Panc1 (cell line): ENCODE results near the gene LINGO1. TPM values are rescaled to one million over a fixed set of nuclear protein-coding genes. Genes with fewer than 3 reads are reported as not detected.

Source experiments
- ATAC-seq: fragments of 200-7000 bp; cut with Tn5 transposase; 2 replicates; pipeline ENCODE4 v1.9.1; 2020; ENCODE audit warnings: mild to moderate bottlenecking, moderate library complexity
- BruUV-seq: library from RNA; stranded (reverse); fragments of 400-500 nt; replicated peaks from 2 replicates; lab custom pipeline; 2021; lab: Mats Ljungman, UMichigan
- CTCF ChIA-PET: fragments of 300-600 bp; sonication (Branson Sonifier 250); formaldehyde crosslinking; loops from one replicate; lab custom pipeline; 2022; ENCODE audit warnings: antibody characterized with exemption; lab: Charles Lee
- POLR2A ChIA-PET: fragments of 300-600 bp; sonication (Branson Sonifier 250); formaldehyde crosslinking; loops from one replicate; lab custom pipeline; 2022; ENCODE audit warnings: antibody characterized with exemption; lab: Charles Lee
- DNase-seq: peaks from one replicate; pipeline ENCODE4 v3.0.0-alpha.2; 2010; ENCODE audit warnings: low read depth, low spot score
- H3K27ac ChIP-seq: 2 replicates; pipeline ENCODE4 v1.5.1; 2011; ENCODE audit warnings: mild to moderate bottlenecking, low read length, inconsistent platforms
- H3K27me3 ChIP-seq: fragments of 200-500 bp; sonication (Bioruptor generic); 2 replicates; pipeline ENCODE4 v1.6.0; 2014; ENCODE audit warnings: low read length, inconsistent platforms; ENCODE audit not compliant: control insufficient read depth, insufficient read depth
- H3K36me3 ChIP-seq: fragments of 200-500 bp; sonication (Bioruptor generic); 2 replicates; pipeline ENCODE4 v1.5.1; 2014; ENCODE audit warnings: inconsistent platforms, mild to moderate bottlenecking, low read length, moderate library complexity; ENCODE audit not compliant: control insufficient read depth, insufficient read depth
- H3K4me1 ChIP-seq: 2 replicates; pipeline ENCODE4 v1.5.1; 2011; ENCODE audit warnings: inconsistent platforms, mild to moderate bottlenecking, low read length, moderate library complexity; ENCODE audit not compliant: control insufficient read depth, insufficient read depth
- H3K4me3 ChIP-seq, 2 experiments: 2 replicates each; pipeline ENCODE4 v1.5.1; 2011 to 2012; ENCODE audit warnings: low read depth in 2 of 2, low read length in 2 of 2, mild to moderate bottlenecking in 2 of 2, inconsistent platforms in 1 of 2, moderate library complexity in 1 of 2
- H3K9me3 ChIP-seq: fragments of 200-500 bp; sonication (Bioruptor generic); 2 replicates; pipeline ENCODE4 v1.5.1; 2014; ENCODE audit warnings: low read depth, mild to moderate bottlenecking, inconsistent platforms, low read length, moderate library complexity; ENCODE audit not compliant: control insufficient read depth, insufficient read depth
- CTCF ChIP-seq: fragments of 450-650 bp; IDR thresholded peaks from 2 replicates; pipeline ENCODE4 v1.5.1; 2017; ENCODE audit warnings: mild to moderate bottlenecking
- POLR2AphosphoS5 ChIP-seq: IDR thresholded peaks from 2 replicates; pipeline ENCODE4 v1.6.1; 2012; ENCODE audit warnings: mild to moderate bottlenecking, low read depth, low read length, moderate library complexity
- SIN3A ChIP-seq: IDR thresholded peaks from 2 replicates; pipeline ENCODE4 v1.6.1; 2012; ENCODE audit warnings: low read depth, mild to moderate bottlenecking, low read length, moderate library complexity, borderline replicate concordance; ENCODE audit not compliant: insufficient read depth
- TCF7L2 ChIP-seq: IDR thresholded peaks from 2 replicates; pipeline ENCODE4 v1.6.1; 2011; ENCODE audit warnings: mild to moderate bottlenecking, low read depth, low read length, inconsistent platforms
- in situ Hi-C: cut with HindIII; loops from 2 replicates; pipeline ENCODE4 v1.10.0; 2016; ENCODE audit warnings: low sequenced_read_pairs, low pct_unique_long_range_greater_than_20kb
- intact Hi-C: fragments of 100-400 bp; cut with micrococcal nuclease; formaldehyde crosslinking; loops from one replicate; pipeline ENCODE4 v1.10.0; 2022; ENCODE audit not compliant: unreplicated experiment
- total RNA-seq: library from RNA; stranded (reverse); gene quantifications from one replicate; pipeline ENCODE4 v1.2.1, GENCODE V29; 2021; ENCODE audit not compliant: unreplicated experiment
- TF ChIP-seq, protein P1 (sequence below), 2 experiments: IDR thresholded peaks; 2 replicates each; pipeline ENCODE4 v1.6.1; 2011 to 2012; ENCODE audit warnings: low read depth in 2 of 2, control low read depth in 1 of 2, low read length in 1 of 2, mild to moderate bottlenecking in 1 of 2, moderate library complexity in 1 of 2; ENCODE audit not compliant: insufficient read depth in 1 of 2

Gene LINGO1
- total RNA-seq, 1 experiment from 2014 or later, result 18.2 TPM

DNA sequence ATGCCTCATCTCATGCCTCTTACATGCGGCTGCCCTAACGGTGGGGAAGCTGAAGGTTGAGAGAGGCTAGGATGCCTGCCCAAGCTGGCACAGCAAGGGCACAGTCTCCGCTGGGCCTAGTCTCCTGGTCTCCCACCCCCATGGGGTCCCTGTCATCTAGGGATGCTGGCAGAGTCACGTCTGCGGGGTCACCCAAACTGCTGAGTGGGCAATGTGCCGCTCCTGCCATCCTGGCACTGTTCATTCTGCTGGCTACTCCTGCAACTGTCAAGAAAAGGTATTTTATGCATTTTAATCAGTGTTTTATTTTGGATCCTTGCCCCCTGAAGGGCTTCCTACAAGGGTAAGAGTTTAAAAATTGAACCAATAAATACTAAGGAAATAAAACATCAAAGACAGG lies 12.8 kb downstream of the LINGO1 start:
- peaks cover 27% of the 10 kb centered on the region for H3K4me1 ChIP-seq
- TF ChIP-seq TCF7L2 (no peak), SIN3A (no peak), POLR2AphosphoS5 (no peak), CTCF (no peak)
- TF ChIP-seq, protein P1, sequence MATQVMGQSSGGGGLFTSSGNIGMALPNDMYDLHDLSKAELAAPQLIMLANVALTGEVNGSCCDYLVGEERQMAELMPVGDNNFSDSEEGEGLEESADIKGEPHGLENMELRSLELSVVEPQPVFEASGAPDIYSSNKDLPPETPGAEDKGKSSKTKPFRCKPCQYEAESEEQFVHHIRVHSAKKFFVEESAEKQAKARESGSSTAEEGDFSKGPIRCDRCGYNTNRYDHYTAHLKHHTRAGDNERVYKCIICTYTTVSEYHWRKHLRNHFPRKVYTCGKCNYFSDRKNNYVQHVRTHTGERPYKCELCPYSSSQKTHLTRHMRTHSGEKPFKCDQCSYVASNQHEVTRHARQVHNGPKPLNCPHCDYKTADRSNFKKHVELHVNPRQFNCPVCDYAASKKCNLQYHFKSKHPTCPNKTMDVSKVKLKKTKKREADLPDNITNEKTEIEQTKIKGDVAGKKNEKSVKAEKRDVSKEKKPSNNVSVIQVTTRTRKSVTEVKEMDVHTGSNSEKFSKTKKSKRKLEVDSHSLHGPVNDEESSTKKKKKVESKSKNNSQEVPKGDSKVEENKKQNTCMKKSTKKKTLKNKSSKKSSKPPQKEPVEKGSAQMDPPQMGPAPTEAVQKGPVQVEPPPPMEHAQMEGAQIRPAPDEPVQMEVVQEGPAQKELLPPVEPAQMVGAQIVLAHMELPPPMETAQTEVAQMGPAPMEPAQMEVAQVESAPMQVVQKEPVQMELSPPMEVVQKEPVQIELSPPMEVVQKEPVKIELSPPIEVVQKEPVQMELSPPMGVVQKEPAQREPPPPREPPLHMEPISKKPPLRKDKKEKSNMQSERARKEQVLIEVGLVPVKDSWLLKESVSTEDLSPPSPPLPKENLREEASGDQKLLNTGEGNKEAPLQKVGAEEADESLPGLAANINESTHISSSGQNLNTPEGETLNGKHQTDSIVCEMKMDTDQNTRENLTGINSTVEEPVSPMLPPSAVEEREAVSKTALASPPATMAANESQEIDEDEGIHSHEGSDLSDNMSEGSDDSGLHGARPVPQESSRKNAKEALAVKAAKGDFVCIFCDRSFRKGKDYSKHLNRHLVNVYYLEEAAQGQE (IDR thresholded peaks at IDR 0.05; ENCODE audit: insufficient read depth in 1 of 2, low read depth in 2 of 2, low read length in 1 of 2), result no peak
- CTCF ChIA-PET, result interaction anchor here (1.0 kb wide), 1 partner anchor 13 kb away, joined by 4 read pairs; the partner anchor contains the start of gene LINGO1
- POLR2A ChIA-PET, result no interaction called here
- DNase-seq, result no peak
- intact Hi-C loops (no loop called here), in situ Hi-C loops (no loop called here)
- no peaks in the 10 kb centered on the region for H3K9me3 ChIP-seq
- H3K36me3 ChIP-seq, result no peaks in the 10 kb centered on the region
- no TSS peak for BruUV-seq
- H3K27me3 ChIP-seq, result no peaks in the 10 kb centered on the region
- H3K27ac ChIP-seq, result no peak overlapping the region
- H3K4me3 ChIP-seq, result no peak overlapping the region
- ATAC-seq, result no peak

DNA sequence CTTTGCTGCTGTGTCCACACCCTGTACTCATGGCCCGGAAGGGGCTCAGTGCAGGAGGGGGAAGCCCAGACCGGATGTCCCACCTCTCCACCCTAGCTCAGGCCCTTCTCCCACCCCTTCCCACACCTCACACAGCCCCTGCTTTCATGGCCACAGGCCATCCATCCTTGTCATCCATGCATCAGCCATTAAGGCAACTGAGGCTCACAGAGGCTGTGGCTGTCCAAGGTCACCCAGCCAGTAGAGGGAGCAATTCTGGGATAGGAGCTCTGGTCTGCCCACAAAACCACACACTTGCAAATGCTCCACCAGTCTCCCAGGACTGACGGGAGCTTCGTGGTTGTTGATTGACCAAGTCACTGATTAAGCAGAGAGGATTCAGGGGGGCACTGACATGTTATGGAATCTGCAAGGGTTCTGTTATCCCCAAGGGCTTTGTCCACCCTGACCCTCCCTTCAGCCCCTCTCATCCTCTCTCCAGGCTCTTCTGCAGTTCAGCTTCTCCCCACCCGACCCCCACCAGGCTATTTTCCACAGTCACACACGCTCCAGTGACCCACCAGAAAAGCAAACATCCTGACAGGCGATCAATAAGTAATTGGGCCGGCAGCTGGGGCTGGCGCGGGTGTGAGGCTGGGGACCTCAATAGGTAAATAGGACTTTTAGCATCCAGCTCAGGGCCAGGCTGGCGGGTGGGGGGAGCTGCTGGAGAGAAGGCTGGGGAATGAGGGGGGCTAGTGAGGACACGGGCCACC lies 15.1 kb downstream of the LINGO1 start:
- TF ChIP-seq, protein P1 (IDR thresholded peaks at IDR 0.05; ENCODE audit: insufficient read depth in 1 of 2, low read depth in 2 of 2, low read length in 1 of 2), result no peak
- TF ChIP-seq CTCF, result peak; percentile 84
- no peak for TF ChIP-seq POLR2AphosphoS5
- peak; percentile 65; the same call in 1 of the 2 replicates for ATAC-seq
- BruUV-seq, result no TSS peak
- in situ Hi-C loops (no loop called here), intact Hi-C loops (no loop called here)
- Histone ChIP-seq H3K4me3 (no peak overlapping the region), H3K9me3 (no peaks in the 10 kb centered on the region), H3K27me3 (no peaks in the 10 kb centered on the region), H3K36me3 (no peaks in the 10 kb centered on the region), H3K27ac (no peak overlapping the region), H3K4me1 (peaks cover 17% of the 10 kb centered on the region)
- DNase-seq, result no peak
- CTCF ChIA-PET, result interaction anchor here (0.6 to 2.0 kb wide), 15 partner anchors 9 to 809 kb away, joined by 3 to 8 read pairs (median 4); no protein-coding TSS in a partner anchor
- POLR2A ChIA-PET, result no interaction called here
